ENCODE results near the gene SPON1.

SPON1 gene

GRCh38 chr11:13949876-13950275 lies 12.6 kb upstream of the SPON1 start:
- H2AFZ ChIP-seq (ENCODE audit: low read depth, low read length): no peak overlapping the region
- no CpG with 5 or more reads among the region's 2 CpGs for WGBS
- H2BK5ac ChIP-seq (ENCODE audit: low read depth, low read length, poor library complexity, severe bottlenecking): no peak overlapping the region
- no peaks in the 10 kb centered on the region for H3K79me1 ChIP-seq (replicated peaks; ENCODE audit: low read length, poor library complexity, severe bottlenecking)
- H3K9me3 ChIP-seq (ENCODE audit: control insufficient read depth, low read length): no peaks in the 10 kb centered on the region
- H3K36me3 ChIP-seq (ENCODE audit: control insufficient read depth in 1 of 2, insufficient read depth in 2 of 2, low read depth in 1 of 2, low read length in 2 of 2): no peaks in the 10 kb centered on the region
- no peak overlapping the region for H4K91ac ChIP-seq (ENCODE audit: low read length)
- no peak overlapping the region for H3K14ac ChIP-seq (ENCODE audit: low read length in 2 of 2)
- no peaks in the 10 kb centered on the region for H3K4me1 ChIP-seq (ENCODE audit: control insufficient read depth, insufficient read depth, low read depth, low read length)
- H3K27ac ChIP-seq (ENCODE audit: low read length, poor library complexity, severe bottlenecking): no peak overlapping the region
- H3K18ac ChIP-seq (ENCODE audit: low read depth in 1 of 2, low read length in 2 of 2): no peak overlapping the region
- H3K4me3 ChIP-seq (ENCODE audit: insufficient read depth in 1 of 2, low read depth in 1 of 2, low read length in 2 of 2): no peak overlapping the region
- H2BK120ac ChIP-seq (ENCODE audit: low read depth, low read length): no peak overlapping the region
- H4K8ac ChIP-seq (ENCODE audit: low read length): no peak overlapping the region
- H2BK15ac ChIP-seq (ENCODE audit: low read depth, poor library complexity, severe bottlenecking): no peak overlapping the region
- no peak overlapping the region for H2BK12ac ChIP-seq (ENCODE audit: low read length in 2 of 2)
- H3K27me3 ChIP-seq (ENCODE audit: control insufficient read depth in 1 of 2, insufficient read depth in 1 of 2, low read length in 2 of 2): peaks cover 3 to 17% of the 10 kb centered on the region in 2 experiments
- H2AK5ac ChIP-seq (ENCODE audit: low read length, severe bottlenecking): no peak overlapping the region
- H3K9ac ChIP-seq (ENCODE audit: low read length): no peak overlapping the region
- no peak for DNase-seq
- H3K23ac ChIP-seq (ENCODE audit: low read length in 2 of 2): no peak overlapping the region
- H3K4me2 ChIP-seq (ENCODE audit: low read length, poor library complexity, severe bottlenecking): no peak overlapping the region
- no peak overlapping the region for H3K4ac ChIP-seq (ENCODE audit: low read depth in 1 of 2, low read length in 2 of 2)

- Histone ChIP-seq H3K4me1 (ENCODE audit: control insufficient read depth, insufficient read depth, low read depth, low read length) (no peaks in the 10 kb centered on the region), H4K8ac (ENCODE audit: low read length) (no peak overlapping the region), H3K4me3 (ENCODE audit: insufficient read depth in 1 of 2, low read depth in 1 of 2, low read length in 2 of 2) (no peak overlapping the region), H4K91ac (ENCODE audit: low read length) (no peak overlapping the region), H3K79me1 (replicated peaks; ENCODE audit: low read length, poor library complexity, severe bottlenecking) (no peaks in the 10 kb centered on the region), H2BK120ac (ENCODE audit: low read depth, low read length) (no peak overlapping the region), H3K9ac (ENCODE audit: low read length) (no peak overlapping the region), H3K27me3 (ENCODE audit: control insufficient read depth in 1 of 2, insufficient read depth in 1 of 2, low read length in 2 of 2) (peaks cover 3 to 35% of the 10 kb centered on the region in 2 experiments), H3K14ac (ENCODE audit: low read length in 2 of 2) (no peak overlapping the region), H2AK5ac (ENCODE audit: low read length, severe bottlenecking) (no peak overlapping the region), H3K4me2 (ENCODE audit: low read length, poor library complexity, severe bottlenecking) (no peak overlapping the region), H3K4ac (ENCODE audit: low read depth in 1 of 2, low read length in 2 of 2) (no peak overlapping the region), H2AFZ (ENCODE audit: low read depth, low read length) (no peak overlapping the region), H3K9me3 (ENCODE audit: control insufficient read depth, low read length) (no peaks in the 10 kb centered on the region), H3K18ac (ENCODE audit: low read depth in 1 of 2, low read length in 2 of 2) (no peak overlapping the region), H2BK5ac (ENCODE audit: low read depth, low read length, poor library complexity, severe bottlenecking) (no peak overlapping the region), H3K36me3 (ENCODE audit: control insufficient read depth in 1 of 2, insufficient read depth in 2 of 2, low read depth in 1 of 2, low read length in 2 of 2) (no peaks in the 10 kb centered on the region), H3K27ac (ENCODE audit: low read length, poor library complexity, severe bottlenecking) (no peak overlapping the region), H3K23ac (ENCODE audit: low read length in 2 of 2) (no peak overlapping the region), H2BK12ac (ENCODE audit: low read length in 2 of 2) (no peak overlapping the region), H2BK15ac (ENCODE audit: low read depth, poor library complexity, severe bottlenecking) (no peak overlapping the region)
- no peak for DNase-seq
- 67% methylated on average over 1 of the region's 1 CpG for WGBS
These were observed 10.3 kb upstream of the SPON1 start for GRCh38 chr11:13952221-13952620.

GRCh38 chr11:13952668-13953067 lies 9.9 kb upstream of the SPON1 start:
- H3K27ac ChIP-seq (ENCODE audit: low read length, poor library complexity, severe bottlenecking): no peak overlapping the region
- H3K4me2 ChIP-seq (ENCODE audit: low read length, poor library complexity, severe bottlenecking): no peak overlapping the region
- no peak overlapping the region for H3K9ac ChIP-seq (ENCODE audit: low read length)
- H3K4me3 ChIP-seq (ENCODE audit: insufficient read depth in 1 of 2, low read depth in 1 of 2, low read length in 2 of 2): no peak overlapping the region
- WGBS: 84% methylated on average over 2 of the region's 4 CpGs
- no peak overlapping the region for H2AK5ac ChIP-seq (ENCODE audit: low read length, severe bottlenecking)
- no peak overlapping the region for H2BK5ac ChIP-seq (ENCODE audit: low read depth, low read length, poor library complexity, severe bottlenecking)
- no peak overlapping the region for H3K14ac ChIP-seq (ENCODE audit: low read length in 2 of 2)
- no peaks in the 10 kb centered on the region for H3K79me1 ChIP-seq (replicated peaks; ENCODE audit: low read length, poor library complexity, severe bottlenecking)
- H3K18ac ChIP-seq (ENCODE audit: low read depth in 1 of 2, low read length in 2 of 2): no peak overlapping the region
- H4K91ac ChIP-seq (ENCODE audit: low read length): no peak overlapping the region
- no peak overlapping the region for H2BK120ac ChIP-seq (ENCODE audit: low read depth, low read length)
- no peaks in the 10 kb centered on the region for H3K9me3 ChIP-seq (ENCODE audit: control insufficient read depth, low read length)
- no peak overlapping the region for H3K23ac ChIP-seq (ENCODE audit: low read length in 2 of 2)
- DNase-seq: no peak
- H3K27me3 ChIP-seq (ENCODE audit: control insufficient read depth in 1 of 2, insufficient read depth in 1 of 2, low read length in 2 of 2): peaks cover 3 to 40% of the 10 kb centered on the region in 2 experiments
- no peak overlapping the region for H4K8ac ChIP-seq (ENCODE audit: low read length)
- H3K4me1 ChIP-seq (ENCODE audit: control insufficient read depth, insufficient read depth, low read depth, low read length): no peaks in the 10 kb centered on the region
- no peak overlapping the region for H2BK12ac ChIP-seq (ENCODE audit: low read length in 2 of 2)
- H2AFZ ChIP-seq (ENCODE audit: low read depth, low read length): no peak overlapping the region
- no peak overlapping the region for H3K4ac ChIP-seq (ENCODE audit: low read depth in 1 of 2, low read length in 2 of 2)
- H3K36me3 ChIP-seq (ENCODE audit: control insufficient read depth in 1 of 2, insufficient read depth in 2 of 2, low read depth in 1 of 2, low read length in 2 of 2): no peaks in the 10 kb centered on the region
- H2BK15ac ChIP-seq (ENCODE audit: low read depth, poor library complexity, severe bottlenecking): no peak overlapping the region

GRCh38 chr11:13954591-13954990 lies 7.9 kb upstream of the SPON1 start:
- no peak overlapping the region for H2BK12ac ChIP-seq (ENCODE audit: low read length in 2 of 2)
- DNase-seq: no peak
- no peak overlapping the region for H2BK120ac ChIP-seq (ENCODE audit: low read depth, low read length)
- H2AK5ac ChIP-seq (ENCODE audit: low read length, severe bottlenecking): no peak overlapping the region
- no peaks in the 10 kb centered on the region for H3K79me1 ChIP-seq (replicated peaks; ENCODE audit: low read length, poor library complexity, severe bottlenecking)
- peaks cover 3 to 51% of the 10 kb centered on the region in 2 experiments for H3K27me3 ChIP-seq (ENCODE audit: control insufficient read depth in 1 of 2, insufficient read depth in 1 of 2, low read length in 2 of 2)
- H2BK5ac ChIP-seq (ENCODE audit: low read depth, low read length, poor library complexity, severe bottlenecking): no peak overlapping the region
- H4K91ac ChIP-seq (ENCODE audit: low read length): no peak overlapping the region
- no peak overlapping the region for H3K4me3 ChIP-seq (ENCODE audit: insufficient read depth in 1 of 2, low read depth in 1 of 2, low read length in 2 of 2)
- H3K14ac ChIP-seq (ENCODE audit: low read length in 2 of 2): no peak overlapping the region
- no peak overlapping the region for H2AFZ ChIP-seq (ENCODE audit: low read depth, low read length)
- no peaks in the 10 kb centered on the region for H3K36me3 ChIP-seq (ENCODE audit: control insufficient read depth in 1 of 2, insufficient read depth in 2 of 2, low read depth in 1 of 2, low read length in 2 of 2)
- no peak overlapping the region for H3K4ac ChIP-seq (ENCODE audit: low read depth in 1 of 2, low read length in 2 of 2)
- no peaks in the 10 kb centered on the region for H3K9me3 ChIP-seq (ENCODE audit: control insufficient read depth, low read length)
- H2BK15ac ChIP-seq (ENCODE audit: low read depth, poor library complexity, severe bottlenecking): no peak overlapping the region
- H3K27ac ChIP-seq (ENCODE audit: low read length, poor library complexity, severe bottlenecking): no peak overlapping the region
- no peaks in the 10 kb centered on the region for H3K4me1 ChIP-seq (ENCODE audit: control insufficient read depth, insufficient read depth, low read depth, low read length)
- no peak overlapping the region for H3K18ac ChIP-seq (ENCODE audit: low read depth in 1 of 2, low read length in 2 of 2)
- H3K23ac ChIP-seq (ENCODE audit: low read length in 2 of 2): no peak overlapping the region
- 72% methylated on average over 2 of the region's 3 CpGs for WGBS
- H4K8ac ChIP-seq (ENCODE audit: low read length): no peak overlapping the region
- no peak overlapping the region for H3K4me2 ChIP-seq (ENCODE audit: low read length, poor library complexity, severe bottlenecking)
- H3K9ac ChIP-seq (ENCODE audit: low read length): no peak overlapping the region
